Measurements from ENCODE around the gene SUPT4H1. TPM values are rescaled to one million over a fixed set of nuclear protein-coding genes. Genes with fewer than 3 reads are reported as not detected.

The SUPT4H1 gene
- total RNA-seq, 1 experiment from 2014 or later: 50.2 TPM

DNA sequence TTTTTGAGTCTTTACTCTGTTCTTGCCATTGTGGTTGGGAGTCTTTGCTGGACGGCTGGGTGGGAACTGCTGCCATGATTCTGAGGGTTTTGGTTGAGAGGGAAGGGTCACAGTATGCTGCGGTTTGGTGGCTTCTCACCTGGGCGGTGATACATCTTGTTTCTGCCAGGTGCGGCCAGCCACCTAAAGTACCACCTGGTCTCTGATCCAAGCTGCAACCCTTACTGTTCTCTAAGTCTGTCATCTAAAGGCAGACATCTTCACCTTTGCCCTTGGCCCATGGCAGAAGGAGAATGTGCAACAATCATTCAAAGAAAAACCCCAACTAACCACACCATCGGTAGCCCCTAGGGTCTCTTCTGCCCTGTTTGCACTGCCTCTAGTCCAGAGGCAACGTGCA lies 51.7 kb downstream of the SUPT4H1 start:
- Histone ChIP-seq H3K36me3 (ENCODE audit: insufficient read depth, low read length) (0 out of 2 replicates have a peak, but pooled peaks cover 6% of the 10 kb centered on the region), H3K27me3 (ENCODE audit: low read length) (no peaks in the 10 kb centered on the region), H2AFZ (ENCODE audit: low read length) (no peak overlapping the region), H3K4me3 (ENCODE audit: low read length) (no peak overlapping the region), H3K9ac (ENCODE audit: low read length) (no peak overlapping the region), H3K4me2 (ENCODE audit: low read depth, low read length, poor library complexity, severe bottlenecking) (no peak overlapping the region), H3K4me1 (ENCODE audit: low read length) (peaks cover 7% of the 10 kb centered on the region), H3K9me2 (replicated peaks; ENCODE audit: insufficient read depth, low read length) (no peaks in the 10 kb centered on the region), H3K9me3 (ENCODE audit: low read length) (no peaks in the 10 kb centered on the region), H3K79me2 (ENCODE audit: low read length) (no peaks in the 10 kb centered on the region), H3K27ac (ENCODE audit: low read length) (no peak overlapping the region), H4K20me1 (ENCODE audit: insufficient read depth, low read depth, low read length) (no peaks in the 10 kb centered on the region; the same call in 1 of the 2 replicates)
- DNase-seq: no peak

Small RNA genes within 50 kb of the gene (small RNA-seq; reads per million reads assigned to genes)
- gene MIR4736: not detected

Other genes with a start within 250 kb of the SUPT4H1 start
- gene OR4D1, start 203.8 kb downstream of the SUPT4H1 start, total RNA-seq (2014; rRNA removed; shearing (Covaris generic); ENCODE audit: low replicate concordance): not detected in 2 replicates
- gene OR4D2, start 185.2 kb downstream of the SUPT4H1 start, total RNA-seq (2014; rRNA removed; shearing (Covaris generic); ENCODE audit: low replicate concordance): not detected in 2 replicates
- gene EPX, start 159.5 kb downstream of the SUPT4H1 start, total RNA-seq (2014; rRNA removed; shearing (Covaris generic); ENCODE audit: low replicate concordance): not detected in 2 replicates
- gene MKS1, start 132.9 kb downstream of the SUPT4H1 start, total RNA-seq (2014; rRNA removed; shearing (Covaris generic); ENCODE audit: low replicate concordance): 17.5 and 20.8 TPM in 2 replicates
- gene LPO, start 113.6 kb downstream of the SUPT4H1 start, total RNA-seq (2014; rRNA removed; shearing (Covaris generic); ENCODE audit: low replicate concordance): 0.36 TPM in 1 of 2 replicates, not detected in the other
- gene MPO, start 71.3 kb downstream of the SUPT4H1 start, total RNA-seq (2014; rRNA removed; shearing (Covaris generic); ENCODE audit: low replicate concordance): not detected in 2 replicates
- 7.8 and 14.0 TPM in 2 replicates for gene TSPOAP1, start 23.4 kb downstream of the SUPT4H1 start, total RNA-seq (2014; rRNA removed; shearing (Covaris generic); ENCODE audit: low replicate concordance)
- gene RNF43, start 65.3 kb upstream of the SUPT4H1 start, total RNA-seq (2014; rRNA removed; shearing (Covaris generic); ENCODE audit: low replicate concordance): not detected in 2 replicates
- 0.11 and 0.82 TPM in 2 replicates for gene HSF5, start 136.2 kb upstream of the SUPT4H1 start, total RNA-seq (2014; rRNA removed; shearing (Covaris generic); ENCODE audit: low replicate concordance)
- gene MTMR4, start 162.4 kb upstream of the SUPT4H1 start, total RNA-seq (2014; rRNA removed; shearing (Covaris generic); ENCODE audit: low replicate concordance): 53.6 and 64.0 TPM in 2 replicates

Data from Karpas-422 (cell line).